ENCODE results near the gene SUMO3. TPM values are rescaled to one million over a fixed set of nuclear protein-coding genes. Genes with fewer than 3 reads are reported as not detected.

The SUMO3 gene
- total and polyA plus RNA-seq, 10 of the 15 experiments (the other 5 are each of a cell fraction or from before 2014, with no cell fraction given): 14.3 to 164 (median 89.9) TPM

- ChIA-PET POLR2A (no interaction called here), SMC1A (ENCODE audit: uncharacterized antibody, unreplicated experiment) (no interaction called here), CTCF (no interaction called here), RAD21 (ENCODE audit: unreplicated experiment) (no interaction called here)
- FAIRE-seq: no peak
- H3K4me2 ChIP-seq (ENCODE audit: control insufficient read depth, insufficient read depth): no peak overlapping the region
- 41% methylated on average over 26 of the region's 26 CpGs for WGBS (ENCODE audit: insufficient coverage, insufficient replicate concordance, low lambda C conversion rate, missing lambda C conversion rate)
- H3K27ac ChIP-seq (ENCODE audit: control insufficient read depth, insufficient read depth): no peak overlapping the region
- H3K4me3 ChIP-seq: no peak overlapping the region
- in situ Hi-C loops (cut with MboI) (no loop called here), intact Hi-C loops (cut with micrococcal nuclease; ENCODE audit: unreplicated experiment) (no loop called here)
- H4K20me1 ChIP-seq (ENCODE audit: control insufficient read depth, insufficient read depth): no peaks in the 10 kb centered on the region
- no peak overlapping the region for H3K9ac ChIP-seq (ENCODE audit: control insufficient read depth, insufficient read depth, low read length)
- H3K4me1 ChIP-seq (ENCODE audit: control insufficient read depth, insufficient read depth, low read length): no peaks in the 10 kb centered on the region
- no peak overlapping the region for H2AFZ ChIP-seq (ENCODE audit: control insufficient read depth, low read depth, low read length)
- no TSS peak for BruUV-seq (replicated peaks)
- no peaks in the 10 kb centered on the region for H3K36me3 ChIP-seq (ENCODE audit: control insufficient read depth in 2 of 2, insufficient read depth in 2 of 2, low read length in 1 of 2)
- no peak for ATAC-seq
- H3K79me2 ChIP-seq (ENCODE audit: control insufficient read depth, insufficient read depth, low read length): no peaks in the 10 kb centered on the region
- no peaks in the 10 kb centered on the region for H3K27me3 ChIP-seq (replicated peaks in 1 of 2; ENCODE audit: control insufficient read depth in 2 of 2, insufficient read depth in 2 of 2, low read length in 1 of 2)
- H3K9me3 ChIP-seq (replicated peaks; ENCODE audit: control insufficient read depth, insufficient read depth, low read length): no peaks in the 10 kb centered on the region
- no peak for DNase-seq (ENCODE audit: low read depth, low spot score)
- TF ChIP-seq RB1 (IDR thresholded peaks at IDR 0.05; ENCODE audit: borderline replicate concordance) (no peak), MEF2A (IDR thresholded peaks at IDR 0.05; ENCODE audit: insufficient read depth, low read depth, low read length) (no peak), PAX5 (IDR thresholded peaks at IDR 0.05; ENCODE audit: borderline replicate concordance, low read depth, low read length) (no peak), LARP7 (IDR thresholded peaks at IDR 0.05) (no peak), SIN3A (IDR thresholded peaks at IDR 0.05; ENCODE audit: low read depth, low read length) (no peak), E2F4 (IDR thresholded peaks at IDR 0.05; ENCODE audit: low read depth, low read length) (no peak), TBL1XR1 (IDR thresholded peaks at IDR 0.05; ENCODE audit: low read depth, low read length) (no peak), BMI1 (IDR thresholded peaks at IDR 0.05; ENCODE audit: borderline replicate concordance) (no peak), CBX5 (IDR thresholded peaks at IDR 0.05; ENCODE audit: low read depth) (no peak), MAX (IDR thresholded peaks at IDR 0.05; ENCODE audit: low read depth, low read length) (no peak), MYC (IDR thresholded peaks at IDR 0.05; ENCODE audit: insufficient read depth, insufficient read length, insufficient replicate concordance, low read length, severe bottlenecking) (no peak), CREB1 (IDR thresholded peaks at IDR 0.05; ENCODE audit: low read depth) (no peak), ATF2 (IDR thresholded peaks at IDR 0.05; ENCODE audit: low read length) (no peak), ETV6 (conservative IDR thresholded peaks at IDR 0.05 in 1 of 2, IDR thresholded peaks at IDR 0.05 in 1 of 2; ENCODE audit: borderline replicate concordance in 1 of 2, low read depth in 1 of 2) (no peak), PBX3 (IDR thresholded peaks at IDR 0.05; ENCODE audit: insufficient replicate concordance, low read depth, low read length) (no peak), SUPT20H (IDR thresholded peaks at IDR 0.05; ENCODE audit: borderline replicate concordance, control insufficient read depth, low read depth, low read length) (no peak), HDGF (IDR thresholded peaks at IDR 0.05) (no peak), POLR2A (IDR thresholded peaks at IDR 0.05; ENCODE audit: low read depth, low read length) (no peak)
Observed at GRCh38 chr21:44834231-44834950, 16.5 kb upstream of the SUMO3 start.
